IPS-18a (cell line): ENCODE measurements around the gene DNLZ.

Source experiments
- H3K27ac ChIP-seq: one replicate; pipeline ENCODE4 v1.5.1; 2013; ENCODE audit warnings: low read length
- H3K27me3 ChIP-seq: one replicate; pipeline ENCODE4 v1.6.1; 2013; ENCODE audit warnings: mild to moderate bottlenecking, low read length; ENCODE audit not compliant: control insufficient read depth, insufficient read depth
- H3K36me3 ChIP-seq: one replicate; pipeline ENCODE4 v1.6.1; 2013; ENCODE audit warnings: low read depth, low read length; ENCODE audit not compliant: control insufficient read depth
- H3K4me1 ChIP-seq: one replicate; pipeline ENCODE4 v1.6.1; 2013; ENCODE audit warnings: low read depth, low read length; ENCODE audit not compliant: control insufficient read depth
- H3K4me3 ChIP-seq: one replicate; pipeline ENCODE4 v1.5.1; 2013; ENCODE audit warnings: low read length
- H3K9ac ChIP-seq: one replicate; pipeline ENCODE4 v1.6.1; 2013; ENCODE audit warnings: mild to moderate bottlenecking, low read length, moderate library complexity
- H3K9me3 ChIP-seq: one replicate; pipeline ENCODE4 v1.6.1; 2013; ENCODE audit warnings: low read depth, low read length; ENCODE audit not compliant: control insufficient read depth

Gene DNLZ

GRCh38 chr9:136372561-136373299 lies 9.2 kb upstream of the DNLZ start:
- no peak overlapping the region for H3K9ac ChIP-seq
- no peaks in the 10 kb centered on the region for H3K27me3 ChIP-seq
- no peaks in the 10 kb centered on the region for H3K4me1 ChIP-seq
- H3K9me3 ChIP-seq, result no peaks in the 10 kb centered on the region
- H3K36me3 ChIP-seq, result peaks cover 6% of the 10 kb centered on the region
- no peak overlapping the region for H3K4me3 ChIP-seq
- no peak overlapping the region for H3K27ac ChIP-seq

GRCh38 chr9:136372006-136372405 lies 8.5 kb upstream of the DNLZ start:
- Histone ChIP-seq H3K27me3 (no peaks in the 10 kb centered on the region), H3K27ac (no peak overlapping the region), H3K4me1 (no peaks in the 10 kb centered on the region), H3K9ac (no peak overlapping the region), H3K4me3 (no peak overlapping the region), H3K9me3 (no peaks in the 10 kb centered on the region), H3K36me3 (peaks cover 6% of the 10 kb centered on the region)

- no peaks in the 10 kb centered on the region for H3K9me3 ChIP-seq
- no peak overlapping the region for H3K4me3 ChIP-seq
- H3K4me1 ChIP-seq, result no peaks in the 10 kb centered on the region
- no peak overlapping the region for H3K9ac ChIP-seq
- no peaks in the 10 kb centered on the region for H3K27me3 ChIP-seq
- H3K36me3 ChIP-seq, result peaks cover 6% of the 10 kb centered on the region
- H3K27ac ChIP-seq, result no peak overlapping the region
Measured at GRCh38 chr9:136371533-136371880, 8.0 kb upstream of the DNLZ start.

- Histone ChIP-seq H3K9me3 (no peaks in the 10 kb centered on the region), H3K27ac (no peak overlapping the region), H3K27me3 (no peaks in the 10 kb centered on the region), H3K36me3 (peaks cover 4% of the 10 kb centered on the region), H3K9ac (no peak overlapping the region), H3K4me1 (no peaks in the 10 kb centered on the region), H3K4me3 (no peak overlapping the region)
Measured at GRCh38 chr9:136370687-136371532, 7.4 kb upstream of the DNLZ start.

GRCh38 chr9:136370037-136370436 lies 6.5 kb upstream of the DNLZ start:
- H3K4me1 ChIP-seq, result no peaks in the 10 kb centered on the region
- no peaks in the 10 kb centered on the region for H3K9me3 ChIP-seq
- H3K36me3 ChIP-seq, result no peaks in the 10 kb centered on the region
- H3K9ac ChIP-seq, result no peak overlapping the region
- H3K27ac ChIP-seq, result no peak overlapping the region
- H3K27me3 ChIP-seq, result no peaks in the 10 kb centered on the region
- no peak overlapping the region for H3K4me3 ChIP-seq

- H3K27ac ChIP-seq, result no peak overlapping the region
- H3K36me3 ChIP-seq, result no peaks in the 10 kb centered on the region
- H3K4me1 ChIP-seq, result no peaks in the 10 kb centered on the region
- H3K4me3 ChIP-seq, result no peak overlapping the region
- H3K27me3 ChIP-seq, result peaks cover 3% of the 10 kb centered on the region
- no peak overlapping the region for H3K9ac ChIP-seq
- no peaks in the 10 kb centered on the region for H3K9me3 ChIP-seq
Measured at GRCh38 chr9:136368190-136368589, 4.6 kb upstream of the DNLZ start.

GRCh38 chr9:136367296-136368145 lies 4.0 kb upstream of the DNLZ start:
- H3K9me3 ChIP-seq, result no peaks in the 10 kb centered on the region
- no peaks in the 10 kb centered on the region for H3K4me1 ChIP-seq
- no peak overlapping the region for H3K9ac ChIP-seq
- peaks cover 3% of the 10 kb centered on the region for H3K27me3 ChIP-seq
- H3K36me3 ChIP-seq, result no peaks in the 10 kb centered on the region
- no peak overlapping the region for H3K4me3 ChIP-seq
- H3K27ac ChIP-seq, result no peak overlapping the region

GRCh38 chr9:136366826-136367225 lies 3.3 kb upstream of the DNLZ start:
- Histone ChIP-seq H3K4me3 (no peak overlapping the region), H3K4me1 (no peaks in the 10 kb centered on the region), H3K27ac (no peak overlapping the region), H3K36me3 (no peaks in the 10 kb centered on the region), H3K9ac (no peak overlapping the region), H3K9me3 (no peaks in the 10 kb centered on the region), H3K27me3 (peaks cover 3% of the 10 kb centered on the region)

GRCh38 chr9:136365775-136366222 lies 2.3 kb upstream of the DNLZ start:
- Histone ChIP-seq H3K9me3 (no peaks in the 10 kb centered on the region), H3K27me3 (peaks cover 3% of the 10 kb centered on the region), H3K27ac (no peak overlapping the region), H3K4me1 (no peaks in the 10 kb centered on the region), H3K4me3 (no peak overlapping the region), H3K9ac (no peak overlapping the region), H3K36me3 (no peaks in the 10 kb centered on the region)

- H3K27ac ChIP-seq, result no peak overlapping the region
- H3K9ac ChIP-seq, result no peak overlapping the region
- H3K36me3 ChIP-seq, result no peaks in the 10 kb centered on the region
- H3K4me3 ChIP-seq, result no peak overlapping the region
- no peaks in the 10 kb centered on the region for H3K9me3 ChIP-seq
- H3K4me1 ChIP-seq, result no peaks in the 10 kb centered on the region
- H3K27me3 ChIP-seq, result peaks cover 3% of the 10 kb centered on the region
Measured at GRCh38 chr9:136364942-136365774, 1.6 kb upstream of the DNLZ start.
